Bronchial epithelial cell (primary cell): Measurements from ENCODE around the gene PCK1. TPM values are rescaled to one million over a fixed set of nuclear protein-coding genes. Genes with fewer than 3 reads are reported as not detected.

Experiments used
- DNase-seq: peaks from one replicate; pipeline ENCODE4 v3.0.0-alpha.2; 2010; ENCODE audit warnings: low read depth
- FAIRE-seq: peaks from 2 replicates; lab custom pipeline; 2011; peaks lifted over from hg19 to GRCh38; lab: Jason Lieb, UNC
- H3K27me3 ChIP-seq: 2 replicates; pipeline ENCODE4 v1.5.1; 2011; ENCODE audit warnings: low read length; ENCODE audit not compliant: control insufficient read depth, insufficient read depth
- H3K36me3 ChIP-seq: 2 replicates; pipeline ENCODE4 v1.5.1; 2011; ENCODE audit warnings: low read length; ENCODE audit not compliant: control insufficient read depth, insufficient read depth
- H3K4me3 ChIP-seq: 2 replicates; pipeline ENCODE4 v1.5.1; 2011; ENCODE audit warnings: mild to moderate bottlenecking, low read depth, low read length, control low read depth
- total RNA-seq: library from RNA; depleted of rRNA; stranded (reverse); fragments of >200 nt; gene quantifications from 2 replicates; pipeline ENCODE4 v1.2.1, GENCODE V29; 2014
- TF ChIP-seq, protein P1 (sequence below): IDR thresholded peaks from 2 replicates; pipeline ENCODE4 v1.5.1; 2011; ENCODE audit warnings: mild to moderate bottlenecking, moderate library complexity, low read length, control low read depth, inconsistent platforms; ENCODE audit not compliant: insufficient read depth, severe bottlenecking

Gene PCK1
- total RNA-seq, 1 donor from 2014 or later: not detected

DNA sequence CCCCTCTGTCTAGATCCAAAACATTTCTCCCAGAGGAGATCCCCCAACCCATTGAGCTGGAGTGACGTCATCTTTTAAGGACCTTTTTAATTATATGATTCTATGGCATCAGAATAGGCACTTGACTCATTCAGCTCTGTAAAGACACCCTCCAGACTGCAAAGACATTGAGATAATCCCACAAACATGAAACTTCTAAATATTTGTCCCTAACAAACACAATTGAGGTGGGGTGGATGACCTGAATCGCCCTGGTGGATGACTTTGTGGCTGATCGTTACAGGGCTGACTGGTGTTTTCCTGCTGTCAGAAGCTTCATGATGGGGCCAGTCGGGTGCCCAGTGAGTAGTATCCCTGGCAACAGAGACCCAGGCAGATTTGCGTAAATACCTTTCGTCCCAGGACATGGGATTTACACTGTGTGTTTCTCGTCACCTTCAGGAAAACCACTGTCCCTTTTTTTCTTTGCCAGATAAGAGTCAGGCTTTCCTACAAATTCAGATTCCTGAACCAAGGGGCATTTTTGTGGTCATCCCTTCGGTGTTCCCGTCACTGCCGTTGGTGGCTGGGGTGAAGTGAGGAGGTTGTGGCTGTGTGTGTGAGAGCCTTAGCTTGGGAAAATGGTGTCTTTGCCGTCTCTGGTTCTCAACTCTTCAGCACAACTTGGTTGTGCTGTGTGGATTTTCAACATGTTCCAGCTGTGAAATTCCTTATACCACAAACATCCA lies 5.3 kb upstream of the PCK1 start:
- H3K36me3 ChIP-seq: no peaks in the 10 kb centered on the region
- H3K4me3 ChIP-seq: no peak overlapping the region
- H3K27me3 ChIP-seq: peaks cover 5% of the 10 kb centered on the region
- DNase-seq: no peak
- TF ChIP-seq, protein P1, sequence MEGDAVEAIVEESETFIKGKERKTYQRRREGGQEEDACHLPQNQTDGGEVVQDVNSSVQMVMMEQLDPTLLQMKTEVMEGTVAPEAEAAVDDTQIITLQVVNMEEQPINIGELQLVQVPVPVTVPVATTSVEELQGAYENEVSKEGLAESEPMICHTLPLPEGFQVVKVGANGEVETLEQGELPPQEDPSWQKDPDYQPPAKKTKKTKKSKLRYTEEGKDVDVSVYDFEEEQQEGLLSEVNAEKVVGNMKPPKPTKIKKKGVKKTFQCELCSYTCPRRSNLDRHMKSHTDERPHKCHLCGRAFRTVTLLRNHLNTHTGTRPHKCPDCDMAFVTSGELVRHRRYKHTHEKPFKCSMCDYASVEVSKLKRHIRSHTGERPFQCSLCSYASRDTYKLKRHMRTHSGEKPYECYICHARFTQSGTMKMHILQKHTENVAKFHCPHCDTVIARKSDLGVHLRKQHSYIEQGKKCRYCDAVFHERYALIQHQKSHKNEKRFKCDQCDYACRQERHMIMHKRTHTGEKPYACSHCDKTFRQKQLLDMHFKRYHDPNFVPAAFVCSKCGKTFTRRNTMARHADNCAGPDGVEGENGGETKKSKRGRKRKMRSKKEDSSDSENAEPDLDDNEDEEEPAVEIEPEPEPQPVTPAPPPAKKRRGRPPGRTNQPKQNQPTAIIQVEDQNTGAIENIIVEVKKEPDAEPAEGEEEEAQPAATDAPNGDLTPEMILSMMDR: no peak
- FAIRE-seq: no peak

DNA sequence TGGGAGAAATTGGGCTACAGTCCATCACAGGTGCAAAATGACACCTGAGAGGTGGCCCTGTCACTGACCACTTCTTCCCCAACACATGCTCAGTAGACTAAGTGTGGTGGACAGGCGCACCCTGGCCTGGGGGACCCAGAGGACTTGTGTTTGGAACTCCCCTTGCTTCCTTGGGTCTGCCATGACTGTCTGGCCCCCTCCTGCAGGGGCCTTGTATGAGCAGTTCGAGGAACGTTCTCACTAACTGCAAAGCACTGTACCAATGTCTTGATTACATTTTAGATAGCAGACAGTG lies 4.0 kb upstream of the PCK1 start:
- DNase-seq (no peak), FAIRE-seq (no peak)
- H3K36me3 ChIP-seq: no peaks in the 10 kb centered on the region
- TF ChIP-seq, protein P1: no peak
- H3K27me3 ChIP-seq: peaks cover 1% of the 10 kb centered on the region
- no peak overlapping the region for H3K4me3 ChIP-seq

DNA sequence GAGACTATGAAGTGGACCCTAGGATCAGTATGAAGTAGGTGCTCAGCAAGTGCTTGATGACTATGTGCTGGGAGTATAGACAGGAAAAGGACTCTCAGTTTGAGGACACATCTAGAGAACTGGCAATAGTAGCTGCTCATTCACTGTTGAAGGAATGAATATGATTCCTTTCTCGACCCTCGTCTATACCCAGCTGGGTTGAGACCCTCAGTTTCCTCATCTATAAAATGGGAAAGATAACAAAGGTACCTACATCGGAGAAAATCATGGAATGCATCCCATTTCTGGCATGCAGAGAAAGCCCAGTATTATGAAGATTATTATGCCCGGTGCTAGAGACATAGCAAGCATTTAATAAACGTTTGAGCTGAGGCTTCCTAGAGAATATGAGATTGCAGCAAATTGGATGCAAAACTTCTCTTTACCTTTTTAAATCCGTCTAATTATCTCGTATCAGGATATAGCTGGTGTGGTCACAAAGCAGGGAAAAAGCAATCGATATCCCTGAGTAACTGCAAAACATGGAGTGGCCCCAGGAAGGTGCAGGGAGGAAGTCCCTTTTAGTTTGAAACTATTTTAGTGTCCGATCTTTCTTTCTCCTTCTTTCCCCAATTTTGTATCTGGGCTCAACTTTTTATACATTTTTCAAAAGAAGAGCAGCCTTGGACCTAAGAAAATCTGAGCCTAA lies 2.8 kb upstream of the PCK1 start:
- no peak overlapping the region for H3K4me3 ChIP-seq
- DNase-seq: no peak
- FAIRE-seq: no peak
- H3K27me3 ChIP-seq: peaks cover 1% of the 10 kb centered on the region
- TF ChIP-seq, protein P1: no peak
- no peaks in the 10 kb centered on the region for H3K36me3 ChIP-seq

DNA sequence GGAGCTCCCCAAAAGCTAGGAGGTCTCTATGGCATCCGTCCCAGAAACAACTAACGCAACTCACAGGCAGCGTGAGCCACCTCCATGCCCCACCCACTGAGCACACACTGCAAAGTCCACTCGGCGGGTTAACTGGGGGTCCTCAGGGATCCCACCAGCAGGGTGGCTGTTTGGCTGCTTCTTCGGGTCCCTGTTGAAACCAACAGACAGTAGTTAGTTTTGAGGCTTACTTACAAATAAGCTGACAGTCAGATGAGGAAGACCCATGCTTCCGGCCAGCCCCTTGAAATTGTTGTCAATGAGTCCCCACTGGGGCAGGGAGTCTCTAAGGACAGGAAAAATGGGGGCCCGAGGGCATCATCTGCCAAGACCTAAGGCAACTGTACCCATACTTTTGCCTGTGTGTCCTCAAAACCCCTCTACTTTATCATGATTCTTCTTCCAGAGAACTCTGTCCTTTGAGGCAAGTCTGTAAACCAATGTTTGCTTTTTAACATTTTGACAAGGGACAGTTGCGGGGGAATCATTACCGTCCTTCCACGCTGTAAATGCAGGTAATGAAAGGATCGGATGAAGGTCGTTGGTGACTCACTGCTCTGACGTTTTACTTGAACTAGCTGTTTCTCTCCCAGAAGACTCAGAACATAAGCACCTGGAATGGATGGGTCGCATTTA lies 2.2 kb upstream of the PCK1 start:
- Histone ChIP-seq H3K27me3 (peaks cover 1% of the 10 kb centered on the region), H3K36me3 (no peaks in the 10 kb centered on the region), H3K4me3 (no peak overlapping the region)
- no peak for FAIRE-seq
- DNase-seq: no peak
- TF ChIP-seq, protein P1: no peak

DNA sequence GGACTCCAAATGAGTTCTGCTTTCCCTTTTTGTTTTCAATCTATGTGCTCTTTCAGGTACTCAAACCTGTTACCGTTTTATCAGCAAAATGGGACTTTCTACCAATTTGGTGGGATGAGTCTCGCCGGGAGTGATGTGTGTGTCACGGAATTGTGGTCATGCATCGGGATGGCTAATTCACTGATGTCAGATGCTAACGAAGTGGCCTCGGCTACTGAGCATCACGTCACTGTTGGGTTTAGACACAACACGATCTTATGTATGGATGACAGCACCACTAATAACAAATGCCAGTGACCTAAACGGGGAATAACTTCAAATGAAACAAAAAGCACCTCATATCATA lies 1.6 kb upstream of the PCK1 start:
- Histone ChIP-seq H3K36me3 (no peaks in the 10 kb centered on the region), H3K4me3 (no peak overlapping the region), H3K27me3 (peaks cover 1% of the 10 kb centered on the region)
- DNase-seq (no peak), FAIRE-seq (no peak)
- TF ChIP-seq, protein P1: no peak
